KG1 (cell line): ENCODE data around the gene ITPA.

Experiments used
- DNase-seq: peaks from one replicate; lab custom pipeline; 2025; lab: John Stamatoyannopoulos, UW

The ITPA gene

DNA sequence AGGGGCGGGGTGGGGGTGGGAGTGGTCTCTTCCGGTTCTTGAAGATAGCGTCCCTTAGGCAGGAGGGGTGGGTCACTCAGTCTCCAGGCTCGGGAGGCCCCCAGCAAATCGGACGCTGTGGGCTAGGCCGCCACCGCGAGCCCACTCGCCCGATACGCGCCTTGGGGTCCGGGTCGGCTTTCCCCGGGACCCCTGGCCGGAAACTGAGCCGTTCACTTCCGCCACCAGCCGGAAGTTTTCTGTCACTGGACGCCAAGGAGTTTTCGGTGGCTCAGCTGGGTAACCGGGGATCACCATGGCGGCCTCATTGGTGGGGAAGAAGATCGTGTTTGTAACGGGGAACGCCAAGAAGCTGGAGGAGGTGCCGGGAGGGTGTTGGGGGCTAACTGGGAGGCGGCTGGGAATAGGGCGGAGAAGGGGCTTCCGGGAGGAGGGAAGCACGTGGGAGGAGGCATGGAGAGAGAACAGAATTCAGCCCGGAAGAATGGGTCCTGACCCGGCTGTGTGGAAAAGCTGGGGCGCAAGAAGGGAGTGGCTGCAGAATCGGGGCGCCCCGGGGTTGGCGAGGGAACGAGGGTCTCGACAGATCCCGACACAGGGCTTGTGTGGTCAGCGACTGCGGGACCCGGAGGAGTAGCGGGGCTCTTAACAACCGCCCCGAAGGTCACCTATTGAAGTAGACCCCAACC is at the start of gene ITPA:
Gene ITPA (plus strand): TSS at position 242 of the 689 bp plus-strand sequence. CDS start 54 bp downstream, at position 296.
- peak; percentile 53 for DNase-seq

- DNase-seq: no peak
These were observed 48.9 kb upstream of the ITPA start for GRCh38 chr20:3160418-3160817.

GRCh38 chr20:3161316-3162079 is 47.8 kb upstream of the ITPA start:
- DNase-seq: no peak

DNA sequence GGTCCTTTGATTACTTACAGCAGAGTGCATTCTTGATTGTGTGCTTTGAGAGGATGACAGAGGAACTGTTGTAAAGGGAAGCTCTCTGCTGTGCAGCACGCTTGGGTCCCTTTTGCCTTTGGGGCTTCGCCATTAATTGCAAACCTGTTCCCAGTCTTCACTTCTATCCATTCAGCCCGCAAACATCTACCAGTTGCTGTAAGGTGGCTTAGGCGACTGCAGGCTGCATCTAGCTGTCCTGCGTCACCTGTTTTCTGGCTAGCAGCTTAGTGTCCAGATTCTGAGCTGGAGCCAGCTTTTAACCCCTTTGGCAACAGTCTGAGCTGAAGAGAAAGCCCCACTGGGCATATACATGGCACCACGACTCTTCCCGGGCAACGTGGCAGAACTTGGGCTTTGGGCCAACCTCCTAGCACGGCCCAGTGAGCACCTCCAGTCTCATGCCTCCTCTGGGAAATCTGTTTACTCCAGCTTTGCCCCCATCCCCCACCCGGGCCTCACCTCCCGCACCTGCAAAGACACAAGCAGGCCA is 47.2 kb upstream of the ITPA start:
- DNase-seq: no peak

DNA sequence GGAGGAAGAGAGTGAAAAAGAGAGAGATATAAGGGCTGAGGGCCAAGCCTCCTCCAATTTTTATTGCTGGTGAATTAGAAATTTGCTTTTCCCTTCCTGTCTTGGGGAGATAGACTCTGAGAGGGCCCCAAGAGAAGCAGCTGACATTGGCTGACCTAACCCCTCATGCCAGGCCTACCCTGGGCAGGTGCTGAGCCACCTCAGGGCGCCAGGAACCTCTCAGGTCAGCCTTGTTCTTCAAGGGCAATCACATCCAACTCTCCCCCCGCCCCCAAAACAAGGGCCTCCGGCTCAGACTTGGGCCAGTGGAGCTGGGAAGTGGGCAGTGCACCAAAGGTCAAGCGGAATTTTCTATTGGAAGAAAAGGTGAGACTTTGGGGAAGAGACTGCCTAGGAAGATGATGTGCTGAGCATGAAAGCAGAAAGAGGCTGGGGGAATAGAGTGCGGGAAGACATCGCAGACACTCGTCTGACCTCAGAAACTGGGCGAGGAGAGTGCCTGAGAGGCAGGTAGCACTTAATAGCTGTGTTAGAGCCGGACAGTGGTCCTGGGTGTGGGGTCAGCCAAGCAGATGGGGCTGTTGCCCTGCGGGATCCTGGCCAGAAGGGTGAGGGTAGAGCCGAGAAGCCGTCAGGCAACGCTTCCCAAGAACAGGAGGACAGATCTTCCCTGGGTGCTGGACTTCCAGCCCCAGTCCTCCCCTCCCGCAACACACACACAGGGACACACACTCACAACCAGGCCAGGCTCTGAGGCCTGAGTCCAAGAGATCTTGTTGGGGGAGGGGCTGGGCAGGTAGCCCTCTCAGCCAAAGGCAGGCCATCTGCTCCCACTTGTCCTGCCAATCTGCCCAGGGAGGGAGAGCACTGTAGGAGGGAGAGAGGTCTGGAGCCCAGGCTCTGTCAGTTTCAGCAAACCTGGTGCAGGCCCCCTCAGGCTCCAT is 45.9 kb upstream of the ITPA start:
- no peak for DNase-seq

GRCh38 chr20:3164043-3164762 is 45.1 kb upstream of the ITPA start:
- no peak for DNase-seq

DNA sequence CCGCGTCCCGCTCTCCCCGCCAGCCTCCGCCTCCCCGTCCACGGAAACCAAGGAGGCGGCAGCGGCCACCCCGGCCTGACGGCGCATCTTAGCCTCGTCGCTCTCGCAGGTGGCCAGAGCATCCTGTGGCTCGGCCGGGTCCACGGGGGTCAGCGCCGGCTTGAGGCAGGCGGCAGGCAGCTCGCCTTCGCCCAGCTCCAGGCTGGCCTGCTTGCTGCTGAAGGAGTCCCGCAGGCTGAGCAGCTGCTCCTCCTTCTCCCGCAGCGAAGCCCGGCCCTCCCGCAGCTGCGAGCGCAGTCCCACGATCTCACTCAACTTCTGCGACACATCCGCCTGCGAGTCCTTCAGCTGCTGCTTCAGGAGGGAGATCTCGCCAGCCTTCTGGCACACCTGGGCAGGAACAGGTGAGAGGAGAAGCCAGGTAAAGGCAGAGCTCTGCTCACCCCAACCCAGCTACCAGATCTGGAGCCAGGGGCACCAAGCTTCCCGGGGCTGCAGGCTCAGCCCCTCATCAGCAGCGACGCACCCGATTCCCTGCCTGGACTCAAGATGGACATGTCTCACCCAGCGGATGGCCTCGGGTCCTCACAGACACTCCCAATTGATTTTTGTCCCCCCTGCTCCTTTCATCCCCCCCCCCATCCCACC is 44.4 kb upstream of the ITPA start:
- DNase-seq: no peak

GRCh38 chr20:3165473-3166337 is 43.6 kb upstream of the ITPA start:
- no peak for DNase-seq

- DNase-seq: no peak
These were observed 42.9 kb upstream of the ITPA start for GRCh38 chr20:3166338-3166912.

DNA sequence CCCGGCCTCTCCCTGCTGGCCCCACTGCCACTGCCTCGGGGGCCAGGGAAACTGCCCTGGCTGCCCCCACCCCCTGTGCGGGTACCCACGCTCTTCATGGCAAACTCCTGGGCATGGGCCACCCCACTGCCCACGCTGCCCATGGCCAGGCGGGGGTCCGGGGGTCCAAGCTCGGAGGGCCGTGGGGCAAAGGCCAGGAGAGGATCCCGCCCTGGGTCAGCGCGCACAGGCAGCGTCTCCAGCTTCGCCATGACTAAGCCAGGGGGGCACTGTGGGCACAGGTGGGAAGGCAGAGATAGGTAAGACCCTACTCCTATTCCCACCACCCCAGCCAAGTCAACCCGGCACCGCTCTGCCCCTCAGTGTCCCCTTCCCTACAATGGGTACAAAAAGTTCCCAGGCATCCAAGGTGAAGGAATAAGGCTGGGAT is 42.4 kb upstream of the ITPA start:
- no peak for DNase-seq

GRCh38 chr20:3167738-3168078 is 41.6 kb upstream of the ITPA start:
- no peak for DNase-seq

DNA sequence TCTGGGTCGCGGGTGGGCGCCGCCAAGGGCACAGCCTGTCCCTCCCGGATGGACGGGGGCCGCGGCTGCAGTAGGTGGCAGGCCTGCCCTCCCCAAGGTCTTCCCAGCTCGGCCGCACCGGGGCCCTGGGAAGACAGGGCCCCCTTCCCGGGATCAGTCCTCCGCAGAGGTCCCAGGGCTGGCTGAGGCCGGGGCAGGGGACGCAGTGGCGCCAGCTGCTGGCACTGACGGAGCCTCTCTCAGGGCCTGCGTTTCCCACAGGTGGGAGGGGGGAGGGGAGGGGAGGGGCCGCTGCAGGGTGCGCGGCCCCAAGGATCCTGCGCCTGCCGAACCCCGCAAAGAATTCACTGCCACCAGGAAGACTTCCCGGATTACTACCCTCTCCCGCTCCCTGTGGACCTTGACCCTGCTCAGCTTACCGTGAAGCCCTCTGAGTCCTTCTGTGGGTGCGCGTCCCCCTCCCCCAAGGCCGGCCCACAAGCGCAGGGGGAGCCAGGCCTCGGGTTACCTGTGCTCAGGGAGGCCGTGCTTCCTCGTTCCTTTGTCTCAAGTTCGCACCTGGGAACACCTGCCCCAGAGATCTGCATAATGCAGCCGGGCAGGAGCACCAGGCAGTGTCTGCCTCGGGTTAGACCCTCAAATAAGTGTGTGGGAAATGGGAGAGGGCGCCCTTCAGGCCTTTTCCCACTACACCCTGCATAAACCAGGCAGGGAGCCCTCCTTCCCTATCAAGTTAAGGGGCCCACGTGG is 41.0 kb upstream of the ITPA start:
- DNase-seq: no peak

- DNase-seq: no peak
These were observed 40.3 kb upstream of the ITPA start for GRCh38 chr20:3168829-3169590.

- no peak for DNase-seq
These were observed 37.7 kb upstream of the ITPA start for GRCh38 chr20:3171391-3172125.

DNA sequence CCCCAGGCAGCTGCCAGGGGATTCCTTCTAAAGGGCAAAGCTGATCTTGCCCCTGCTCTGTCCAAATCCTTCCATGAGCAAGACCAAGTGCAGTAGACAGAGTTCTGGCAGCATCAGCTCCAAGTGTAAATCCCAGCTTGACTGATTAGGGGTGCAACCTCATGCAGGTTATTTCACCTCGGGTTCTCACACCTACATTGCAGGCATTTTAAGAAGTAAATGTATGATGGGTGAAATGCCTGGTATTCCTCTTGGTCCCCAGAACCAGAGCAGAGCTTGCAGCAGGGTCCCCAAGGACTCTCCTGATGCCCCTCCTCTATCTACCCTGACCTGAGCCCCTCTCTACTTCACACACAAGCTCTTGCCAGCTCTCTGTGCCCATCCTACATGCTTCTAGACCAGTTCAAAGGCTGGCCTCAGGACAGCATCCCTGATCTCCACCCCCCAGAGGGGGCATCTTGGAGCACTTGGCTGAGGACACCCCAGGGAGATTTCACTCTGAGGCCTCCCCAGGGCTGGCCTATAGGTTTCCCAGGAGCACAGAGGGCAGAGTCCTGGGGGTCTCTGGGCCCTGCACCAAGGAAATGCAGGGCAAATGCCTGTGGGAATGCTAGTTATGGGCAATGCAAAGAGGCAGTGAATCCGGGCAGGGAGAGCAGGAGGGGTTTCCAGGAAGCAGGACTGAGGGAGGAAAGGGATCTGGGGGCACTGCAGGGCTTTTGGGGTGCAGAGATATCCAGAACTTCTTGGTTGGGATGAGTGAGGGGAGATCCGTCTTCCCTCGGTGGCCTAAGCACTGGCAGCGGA is 37.0 kb upstream of the ITPA start:
- no peak for DNase-seq

DNA sequence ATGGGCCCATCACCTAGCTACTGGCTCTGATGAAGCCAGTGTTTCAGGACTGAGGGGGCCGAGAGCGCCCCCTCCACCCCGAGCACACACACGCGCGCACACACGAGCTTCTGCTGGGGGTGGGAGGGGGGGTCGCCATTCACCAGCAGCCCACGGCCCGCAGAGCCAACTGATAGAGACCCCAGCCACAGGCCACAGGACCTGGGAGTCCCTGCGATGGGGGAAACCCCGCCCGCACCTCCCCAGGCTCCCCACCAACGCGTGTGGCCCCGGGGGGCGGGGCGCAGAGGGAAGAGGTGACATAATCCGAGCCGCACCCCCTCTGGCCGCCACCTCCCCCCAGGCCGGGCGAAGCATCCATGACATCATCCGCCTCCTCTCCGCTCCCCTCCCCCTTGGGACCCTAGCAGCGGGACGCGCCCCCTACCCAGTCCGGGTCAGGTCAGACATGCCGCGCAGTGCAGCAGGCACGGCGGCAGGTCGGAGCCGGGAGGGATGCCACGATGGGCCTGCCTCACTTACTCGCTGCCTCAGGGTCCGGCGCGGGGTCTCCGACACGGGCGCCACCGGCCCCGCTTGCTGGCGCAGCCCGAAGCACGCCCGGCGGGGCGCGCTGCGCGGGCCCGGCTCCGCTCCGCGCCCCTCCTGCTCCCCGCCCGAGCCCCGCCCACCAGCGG is 36.2 kb upstream of the ITPA start, which contains the start of gene LZTS3:
Gene LZTS3 (minus strand): TSS at position 617 of the 677 bp plus-strand sequence. CDS start 6,386 bp downstream, outside the sequence.
- DNase-seq: no peak
